ENCODE data around the gene NLGN1. TPM values are rescaled to one million over a fixed set of nuclear protein-coding genes. Genes with fewer than 3 reads are reported as not detected.
A peak's percentile ranks its signal among the peaks of the same experiment; 100 is the strongest.

Gene NLGN1
- total and polyA plus RNA-seq, 2 of the 13 experiments (the other 11 are each of a cell fraction or from before 2014, with no cell fraction given): not detected

- H2AFZ ChIP-seq (ENCODE audit: low read length): no peak overlapping the region
Measured at GRCh38 chr3:173958805-173959204, 561.3 kb downstream of the NLGN1 start.

More at GRCh38 chr3:173958805-173959204, 561.3 kb downstream of the NLGN1 start:
- Histone ChIP-seq H3K4me3 (replicated peaks in 1 of 3; ENCODE audit: insufficient read depth in 1 of 3, low read depth in 2 of 3, low read length in 3 of 3) (no peak overlapping the region), H3K9me3 (ENCODE audit: low read length) (no peaks in the 10 kb centered on the region), H3K27ac (ENCODE audit: extremely low read length, insufficient read depth, low read length) (no peak overlapping the region), H3K36me3 (replicated peaks in 1 of 2; ENCODE audit: control insufficient read depth in 1 of 2, insufficient read depth in 2 of 2, low read length in 2 of 2) (no peaks in the 10 kb centered on the region), H3K27me3 (ENCODE audit: control insufficient read depth in 1 of 2, insufficient read depth in 2 of 2, low read length in 2 of 2) (no peaks in the 10 kb centered on the region), H3K4me2 (ENCODE audit: low read depth, low read length) (no peak overlapping the region), H3K79me2 (ENCODE audit: insufficient read depth, low read length) (no peaks in the 10 kb centered on the region), H3K9ac (ENCODE audit: insufficient read depth, low read depth, low read length) (no peak overlapping the region), H3K4me1 (ENCODE audit: insufficient read depth, low read length) (no peaks in the 10 kb centered on the region), H4K20me1 (ENCODE audit: insufficient read depth, low read length) (no peaks in the 10 kb centered on the region)
- ChIA-PET POLR2A (no interaction called here), CTCF (ENCODE audit: low intra/inter-chr PET ratio, low total read pairs) (no interaction called here)
- BruUV-seq (replicated peaks): no TSS peak
- in situ Hi-C loops (cut with HindIII; ENCODE audit: extremely low pct_ligation_motif_present, low pct_unique_long_range_greater_than_20kb): no loop called here
- intact Hi-C loops (cut with micrococcal nuclease; ENCODE audit: unreplicated experiment): no loop called here
- DNase-seq (ENCODE audit: low spot score): no peak
- TF ChIP-seq ZNF589 (CRISPR knock-in tag; conservative IDR thresholded peaks at IDR 0.05): no peak
- TF ChIP-seq RFX5 (IDR thresholded peaks at IDR 0.05; ENCODE audit: low read depth, low read length): no peak
- no peak for TF ChIP-seq POLR2A (IDR thresholded peaks at IDR 0.05; ENCODE audit: insufficient read depth in 1 of 2, low read depth in 2 of 2, low read length in 2 of 2)
- TF ChIP-seq IRF2 (CRISPR knock-in tag; IDR thresholded peaks at IDR 0.05): no peak
- TF ChIP-seq MTERF4 (CRISPR knock-in tag; IDR thresholded peaks at IDR 0.05): no peak
- no peak for TF ChIP-seq TP53 (CRISPR knock-in tag; conservative IDR thresholded peaks at IDR 0.05)
- TF ChIP-seq, protein P1, sequence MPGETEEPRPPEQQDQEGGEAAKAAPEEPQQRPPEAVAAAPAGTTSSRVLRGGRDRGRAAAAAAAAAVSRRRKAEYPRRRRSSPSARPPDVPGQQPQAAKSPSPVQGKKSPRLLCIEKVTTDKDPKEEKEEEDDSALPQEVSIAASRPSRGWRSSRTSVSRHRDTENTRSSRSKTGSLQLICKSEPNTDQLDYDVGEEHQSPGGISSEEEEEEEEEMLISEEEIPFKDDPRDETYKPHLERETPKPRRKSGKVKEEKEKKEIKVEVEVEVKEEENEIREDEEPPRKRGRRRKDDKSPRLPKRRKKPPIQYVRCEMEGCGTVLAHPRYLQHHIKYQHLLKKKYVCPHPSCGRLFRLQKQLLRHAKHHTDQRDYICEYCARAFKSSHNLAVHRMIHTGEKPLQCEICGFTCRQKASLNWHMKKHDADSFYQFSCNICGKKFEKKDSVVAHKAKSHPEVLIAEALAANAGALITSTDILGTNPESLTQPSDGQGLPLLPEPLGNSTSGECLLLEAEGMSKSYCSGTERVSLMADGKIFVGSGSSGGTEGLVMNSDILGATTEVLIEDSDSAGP (CRISPR knock-in tag; IDR thresholded peaks at IDR 0.05; ENCODE audit: borderline replicate concordance): no peak
- TF ChIP-seq PITX1 (CRISPR knock-in tag; IDR thresholded peaks at IDR 0.05): no peak
- TF ChIP-seq RAD21 (CRISPR knock-in tag; IDR thresholded peaks at IDR 0.05): no peak
- TF ChIP-seq MIER3 (CRISPR knock-in tag; IDR thresholded peaks at IDR 0.05; ENCODE audit: borderline replicate concordance): no peak
- TF ChIP-seq, protein P2, sequence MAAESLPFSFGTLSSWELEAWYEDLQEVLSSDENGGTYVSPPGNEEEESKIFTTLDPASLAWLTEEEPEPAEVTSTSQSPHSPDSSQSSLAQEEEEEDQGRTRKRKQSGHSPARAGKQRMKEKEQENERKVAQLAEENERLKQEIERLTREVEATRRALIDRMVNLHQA (CRISPR knock-in tag; IDR thresholded peaks at IDR 0.05): no peak
- TF ChIP-seq YEATS4 (CRISPR knock-in tag; IDR thresholded peaks at IDR 0.05; ENCODE audit: borderline replicate concordance): no peak
- TF ChIP-seq ZNF296 (CRISPR knock-in tag; conservative IDR thresholded peaks at IDR 0.05): no peak
- TF ChIP-seq GATAD2A (CRISPR knock-in tag; IDR thresholded peaks at IDR 0.05): no peak
- no peak for TF ChIP-seq TMF1 (CRISPR knock-in tag; IDR thresholded peaks at IDR 0.05; ENCODE audit: low read depth)
- no peak for TF ChIP-seq NCOA1 (CRISPR knock-in tag; IDR thresholded peaks at IDR 0.05)
- TF ChIP-seq ZNF367 (CRISPR knock-in tag; IDR thresholded peaks at IDR 0.05; ENCODE audit: borderline replicate concordance): no peak
- no peak for FAIRE-seq
- no CpG with 5 or more reads among the region's 6 CpGs for WGBS (ENCODE audit: low lambda C conversion rate)
- peak; percentile 35; the same call in 2 of the 3 replicates for ATAC-seq
